Right lobe of liver (tissue), 6 donors: ENCODE results near the gene DSEL. TPM values are rescaled to one million over a fixed set of nuclear protein-coding genes. Genes with fewer than 3 reads are reported as not detected.

Experiments used
- ATAC-seq, 4 donors: fragments of 200-7000 bp; cut with Tn5 transposase; one replicate each; pipeline ENCODE4 v1.9.1; 2020; ENCODE audit warnings: mild to moderate bottlenecking in 4 of 4, moderate library complexity in 4 of 4
- DNase-seq, 3 donors: peaks; one replicate each; pipeline ENCODE4 v3.0.0-alpha.2; 2020
- H3K27ac ChIP-seq, 3 donors: fragments of 200-600 bp; one replicate each; pipeline ENCODE4 v1.8.0; 2022
- H3K27me3 ChIP-seq, 2 donors: fragments of 200-600 bp; one replicate each; pipeline ENCODE4 v1.8.0; 2022
- H3K36me3 ChIP-seq, 4 donors: fragments of 200-600 bp; sonication (generic) in 1 of 4; one replicate each; pipeline versions ENCODE4 v1.5.1 to v1.8.0; 2017 to 2022; ENCODE audit warnings: control low read depth in 1 of 4
- H3K4me1 ChIP-seq, 4 donors: fragments of 200-600 bp; sonication (generic) in 1 of 4; one replicate each; pipeline versions ENCODE4 v1.5.1 to v1.8.0; 2017 to 2022; ENCODE audit warnings: control low read depth in 1 of 4
- H3K4me3 ChIP-seq, 3 donors: fragments of 200-600 bp; one replicate each; pipeline ENCODE4 v1.8.0; 2022
- H3K9me3 ChIP-seq, 4 donors: fragments of 200-600 bp; sonication (generic) in 1 of 4; one replicate each; pipeline versions ENCODE4 v1.5.1 to v1.8.0; 2017 to 2022; ENCODE audit warnings: control low read depth in 1 of 4
- POLR2A ChIP-seq: fragments of 450-650 bp; IDR thresholded peaks from one replicate; pipeline ENCODE4 v1.6.1; 2017; ENCODE audit warnings: antibody characterized with exemption, mild to moderate bottlenecking
- WGBS: methylation state at CpG from one replicate; pipeline ENCODE4 v1.1.6; 2018; ENCODE audit warnings: low coverage, low lambda C conversion rate; ENCODE audit not compliant: insufficient coverage; ENCODE audit errors: missing lambda C conversion rate; 5-methylcytosine and 5-hydroxymethylcytosine counted together
- intact Hi-C, 2 donors: fragments of 100-400 bp; cut with DNase I; formaldehyde crosslinking; loops; one replicate each; pipeline versions ENCODE4 v1.11.2 to v1.14.1; 2022
- total RNA-seq, 6 experiments: library from RNA; depleted of rRNA in 2 of 6; stranded (reverse); fragments of >200 nt in 2 of 6; fragmentation: NEBNext Ultra II Directional in 3 of 6; extraction: Animal tissue kit (Norgen Biotek cat#: 25700) in 3 of 6; gene quantifications; one replicate each; pipeline versions ENCODE4 v1.1.0 to v1.2.4, GENCODE V29; 2016 to 2023
- TF ChIP-seq, protein P1 (sequence below), 4 donors: fragments of 200-600 bp in 3 of 4; fragments of 450-650 bp in 1 of 4; IDR thresholded peaks; one replicate each; pipeline versions ENCODE4 v1.5.1 to v1.8.0; 2016 to 2022; ENCODE audit warnings: antibody characterized with exemption in 4 of 4, mild to moderate bottlenecking in 2 of 4
- donor health status: DM: no; HTN: yes; CAD: no.
- donor health status: DM: no; HTN: no; CAD: no.
- donor health status: DM: no; HTN: no; CAD: no.
- donor health status: DM: no; HTN: yes; CAD: no.
- donor health status: DM: no; HTN: yes; CAD: no.

Gene DSEL
- total RNA-seq, 6 experiments from 2014 or later: 2.1 to 6.2 (median 4.3) TPM

DNA sequence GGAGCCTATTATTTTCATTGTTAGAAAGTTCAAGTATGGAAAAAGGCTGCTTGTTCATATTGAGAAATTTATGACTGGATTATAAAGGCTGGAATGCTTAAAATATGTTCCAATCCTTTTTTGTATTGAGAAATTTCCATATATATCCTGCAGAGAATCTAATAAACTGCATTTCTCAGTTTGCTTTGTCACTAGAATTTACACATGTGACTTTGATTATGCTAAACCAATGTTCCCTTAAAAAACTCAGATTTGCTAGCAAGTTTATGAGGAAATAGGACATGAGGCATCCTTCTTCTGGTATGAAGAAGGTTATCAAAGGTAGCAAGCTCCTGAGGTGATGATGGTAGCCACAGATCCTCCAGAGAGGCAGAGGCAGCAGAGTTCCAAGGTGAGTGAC lies 29.2 kb upstream of the DSEL start:
- no peaks in the 10 kb centered on the region for H3K36me3 ChIP-seq
- TF ChIP-seq, protein P1, sequence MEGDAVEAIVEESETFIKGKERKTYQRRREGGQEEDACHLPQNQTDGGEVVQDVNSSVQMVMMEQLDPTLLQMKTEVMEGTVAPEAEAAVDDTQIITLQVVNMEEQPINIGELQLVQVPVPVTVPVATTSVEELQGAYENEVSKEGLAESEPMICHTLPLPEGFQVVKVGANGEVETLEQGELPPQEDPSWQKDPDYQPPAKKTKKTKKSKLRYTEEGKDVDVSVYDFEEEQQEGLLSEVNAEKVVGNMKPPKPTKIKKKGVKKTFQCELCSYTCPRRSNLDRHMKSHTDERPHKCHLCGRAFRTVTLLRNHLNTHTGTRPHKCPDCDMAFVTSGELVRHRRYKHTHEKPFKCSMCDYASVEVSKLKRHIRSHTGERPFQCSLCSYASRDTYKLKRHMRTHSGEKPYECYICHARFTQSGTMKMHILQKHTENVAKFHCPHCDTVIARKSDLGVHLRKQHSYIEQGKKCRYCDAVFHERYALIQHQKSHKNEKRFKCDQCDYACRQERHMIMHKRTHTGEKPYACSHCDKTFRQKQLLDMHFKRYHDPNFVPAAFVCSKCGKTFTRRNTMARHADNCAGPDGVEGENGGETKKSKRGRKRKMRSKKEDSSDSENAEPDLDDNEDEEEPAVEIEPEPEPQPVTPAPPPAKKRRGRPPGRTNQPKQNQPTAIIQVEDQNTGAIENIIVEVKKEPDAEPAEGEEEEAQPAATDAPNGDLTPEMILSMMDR (IDR thresholded peaks at IDR 0.05): no peak
- no peak for TF ChIP-seq POLR2A
- no peak overlapping the region for H3K27ac ChIP-seq
- H3K4me3 ChIP-seq: no peak overlapping the region
- DNase-seq: no peak
- intact Hi-C loops: no loop called here
- no peaks in the 10 kb centered on the region for H3K9me3 ChIP-seq
- H3K4me1 ChIP-seq: no peaks in the 10 kb centered on the region
- no peaks in the 10 kb centered on the region for H3K27me3 ChIP-seq
- no peak for ATAC-seq

DNA sequence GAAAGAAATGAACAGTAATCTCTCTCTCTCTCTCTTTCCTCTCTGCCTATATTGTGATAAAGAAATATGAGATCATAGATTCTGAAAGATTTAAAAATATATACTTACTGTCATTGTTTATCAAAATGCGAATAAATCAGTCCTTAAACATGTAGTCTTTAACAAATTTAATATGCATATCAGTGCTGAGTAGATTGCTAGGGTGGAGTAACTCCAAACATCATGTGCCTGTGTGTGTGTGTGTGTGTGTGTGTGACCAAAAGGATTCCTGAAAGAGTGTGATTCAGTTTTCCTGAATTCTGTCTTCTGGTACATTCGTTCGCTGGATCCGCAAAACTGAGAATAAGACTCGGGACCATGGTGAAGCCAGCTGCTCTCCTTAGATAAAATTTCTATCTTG lies 24.0 kb upstream of the DSEL start:
- no peaks in the 10 kb centered on the region for H3K27me3 ChIP-seq
- 61% methylated on average over 5 of the region's 5 CpGs for WGBS
- no peak for DNase-seq
- H3K4me1 ChIP-seq: no peaks in the 10 kb centered on the region
- no peak for TF ChIP-seq POLR2A
- TF ChIP-seq, protein P1 (IDR thresholded peaks at IDR 0.05): no peak
- no peak overlapping the region for H3K4me3 ChIP-seq
- H3K27ac ChIP-seq: no peak overlapping the region
- ATAC-seq: no peak
- intact Hi-C loops: no loop called here
- no peaks in the 10 kb centered on the region for H3K9me3 ChIP-seq
- no peaks in the 10 kb centered on the region for H3K36me3 ChIP-seq

DNA sequence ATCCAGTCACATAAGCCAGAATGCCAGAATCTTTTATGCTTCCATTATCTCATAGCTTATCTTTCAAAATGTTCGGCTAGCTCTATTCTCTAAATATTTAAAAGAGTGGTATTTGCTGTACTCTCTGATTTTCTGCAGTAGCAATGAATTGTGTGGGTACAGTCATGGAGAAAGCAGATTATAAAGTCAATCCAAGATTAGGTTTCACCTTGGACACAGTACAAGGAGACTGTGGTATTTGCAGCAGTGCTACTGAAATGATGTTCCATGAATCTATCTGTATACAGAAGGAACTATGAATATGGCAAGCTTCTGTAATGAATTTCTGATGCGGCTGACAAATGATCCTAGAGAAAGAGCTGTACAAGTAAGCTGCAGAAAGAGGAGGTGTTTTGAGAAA lies 15.4 kb upstream of the DSEL start:
- DNase-seq (no peak), ATAC-seq (no peak)
- intact Hi-C loops: no loop called here
- no peak overlapping the region for H3K27ac ChIP-seq
- H3K36me3 ChIP-seq: no peaks in the 10 kb centered on the region
- no peak overlapping the region for H3K4me3 ChIP-seq
- H3K9me3 ChIP-seq: no peaks in the 10 kb centered on the region
- WGBS: 77% methylated on average over 2 of the region's 2 CpGs
- no peak for TF ChIP-seq POLR2A
- TF ChIP-seq, protein P1 (IDR thresholded peaks at IDR 0.05): no peak
- H3K4me1 ChIP-seq: no peaks in the 10 kb centered on the region
- H3K27me3 ChIP-seq: no peaks in the 10 kb centered on the region

DNA sequence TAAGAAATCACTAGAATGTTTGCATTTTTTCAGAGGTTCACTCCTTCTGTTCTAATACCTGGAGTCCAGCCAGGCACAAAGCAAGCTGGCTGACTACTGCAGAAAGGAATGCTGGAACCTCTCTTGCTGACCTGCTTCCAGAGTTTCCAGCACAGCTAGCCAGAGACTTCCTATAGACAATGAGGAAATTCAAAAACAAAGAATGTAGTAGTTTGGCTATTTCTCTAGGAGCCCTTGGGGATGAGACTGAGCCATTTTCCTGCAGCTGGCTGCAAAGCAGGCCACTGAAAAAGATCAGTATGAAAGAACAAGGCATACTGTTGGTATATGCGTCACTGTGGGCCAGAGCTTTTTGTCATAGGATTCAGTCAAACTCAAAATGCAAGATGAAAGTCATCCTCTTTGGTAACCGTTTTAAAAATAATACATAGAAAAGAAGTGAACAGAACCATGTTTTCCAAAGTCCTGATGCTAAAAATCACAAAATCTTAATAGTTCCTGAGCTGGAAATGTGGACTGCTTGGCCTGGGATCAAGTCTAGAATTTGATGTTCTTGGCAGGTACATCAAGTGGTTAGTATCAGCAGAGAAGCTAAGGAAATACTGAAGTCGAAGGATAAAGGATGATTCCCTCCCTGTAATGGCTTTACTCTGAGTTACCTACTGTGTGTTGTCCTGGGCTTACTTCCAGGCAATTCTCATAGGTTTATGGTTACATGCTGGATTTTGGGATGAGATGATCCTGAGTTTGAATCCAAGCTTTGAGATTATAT lies 9.0 kb upstream of the DSEL start:
- Histone ChIP-seq H3K36me3 (no peaks in the 10 kb centered on the region), H3K4me3 (no peak overlapping the region), H3K9me3 (no peaks in the 10 kb centered on the region), H3K4me1 (peaks cover 0 to 8% (median 0%) of the 10 kb centered on the region in 4 donors), H3K27ac (peak overlapping the region in 1 of 3 donors; percentile 15), H3K27me3 (no peaks in the 10 kb centered on the region)
- 69% methylated on average over 3 of the region's 3 CpGs for WGBS
- peak; percentile 37 to 64 (median 53) for DNase-seq
- peak; percentile 79 to 99 (median 90) for ATAC-seq
- TF ChIP-seq, protein P1 (IDR thresholded peaks at IDR 0.05): no peak
- no peak for TF ChIP-seq POLR2A
- intact Hi-C loops: no loop called here
